D341Med (cell line): ENCODE results near the gene RABEP1.

ENCODE experiments used
- DNase-seq: peaks from one replicate; pipeline ENCODE4 v3.0.0; 2012; ENCODE audit warnings: low spot score

The RABEP1 gene

DNA sequence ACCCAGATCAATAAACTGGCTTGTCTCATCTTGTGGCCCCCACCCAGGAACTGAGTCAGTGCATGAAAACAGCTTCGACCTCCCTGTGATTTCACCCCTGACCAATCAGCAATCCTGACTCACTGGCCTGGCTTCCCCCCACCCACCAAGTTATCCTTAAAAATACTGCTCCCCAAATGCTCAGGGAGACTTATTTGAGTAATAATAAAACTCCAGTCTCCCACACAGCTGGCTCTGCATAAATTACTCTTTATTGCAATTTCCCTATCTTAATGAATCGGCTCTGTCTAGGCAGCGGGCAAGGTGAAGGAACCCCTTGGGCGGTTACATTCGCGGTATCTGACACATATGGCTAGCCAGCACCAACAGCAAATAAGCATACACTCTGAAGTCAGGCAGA, 9.8 kb upstream of the RABEP1 start:
- DNase-seq = no peak

DNA sequence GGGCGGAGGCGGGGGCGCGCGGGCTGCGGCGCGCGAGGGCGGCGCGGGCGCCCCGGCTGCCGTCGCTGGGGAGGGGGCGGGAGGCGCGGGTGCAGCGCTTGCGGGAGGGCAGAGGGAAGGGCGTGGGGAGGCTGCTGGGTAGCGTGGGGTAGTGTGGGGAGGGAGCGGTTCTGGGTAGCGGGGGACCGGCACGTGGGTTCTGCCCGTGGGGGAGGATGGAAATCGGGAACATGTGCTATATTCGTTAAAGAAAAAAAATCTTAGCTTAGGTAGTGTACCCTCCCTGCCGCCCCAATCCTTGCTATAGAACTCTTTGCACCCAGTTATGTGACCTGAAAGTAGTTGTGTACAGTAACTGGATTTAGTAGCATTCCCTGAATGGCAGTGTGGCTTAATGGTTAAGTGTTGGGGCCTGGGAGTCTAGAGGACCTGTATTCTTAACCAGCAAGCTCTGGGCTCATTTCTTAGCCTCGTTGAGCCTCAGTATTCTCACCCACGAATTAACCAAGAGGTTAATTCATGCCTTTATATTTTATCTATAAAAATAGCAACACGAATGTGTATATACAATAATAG, 646 bp downstream of the RABEP1 start:
- no peak for DNase-seq

DNA sequence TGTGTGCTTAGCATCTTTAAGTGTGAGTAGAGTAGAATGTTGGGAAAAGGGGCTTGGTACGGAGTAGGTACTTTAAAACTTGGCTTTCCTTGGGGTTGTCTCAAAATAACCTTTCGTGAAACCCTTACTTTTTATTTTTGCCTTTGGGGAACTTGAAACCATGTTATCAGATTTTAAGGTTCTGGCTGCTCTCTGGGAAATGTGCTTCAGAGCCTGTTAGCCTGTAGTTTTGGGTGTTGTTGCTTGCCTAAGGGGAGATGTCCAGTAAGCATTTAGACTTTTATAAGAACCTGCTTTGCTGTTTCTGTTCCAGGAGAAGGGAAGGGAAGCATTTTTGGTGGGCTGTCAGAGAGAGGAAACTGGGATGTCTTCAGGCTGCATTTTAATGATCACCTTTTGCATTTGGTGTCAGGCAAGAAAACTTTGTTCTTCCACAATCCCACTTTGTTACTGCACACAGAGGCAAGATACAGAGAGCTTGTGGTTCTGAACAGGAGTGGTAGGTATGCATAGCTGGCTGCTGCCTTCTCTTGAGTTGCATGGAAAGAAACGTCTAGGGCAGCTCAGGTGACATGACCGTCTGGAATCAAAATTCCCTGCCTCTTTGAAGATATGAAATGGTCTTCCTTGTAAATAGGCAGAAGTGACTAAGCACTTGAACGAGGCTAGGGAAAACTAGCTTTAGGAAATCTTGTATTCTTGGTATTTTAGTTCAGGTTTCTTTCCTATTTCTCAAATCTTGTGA, 1.7 kb downstream of the RABEP1 start:
- DNase-seq = no peak

DNA sequence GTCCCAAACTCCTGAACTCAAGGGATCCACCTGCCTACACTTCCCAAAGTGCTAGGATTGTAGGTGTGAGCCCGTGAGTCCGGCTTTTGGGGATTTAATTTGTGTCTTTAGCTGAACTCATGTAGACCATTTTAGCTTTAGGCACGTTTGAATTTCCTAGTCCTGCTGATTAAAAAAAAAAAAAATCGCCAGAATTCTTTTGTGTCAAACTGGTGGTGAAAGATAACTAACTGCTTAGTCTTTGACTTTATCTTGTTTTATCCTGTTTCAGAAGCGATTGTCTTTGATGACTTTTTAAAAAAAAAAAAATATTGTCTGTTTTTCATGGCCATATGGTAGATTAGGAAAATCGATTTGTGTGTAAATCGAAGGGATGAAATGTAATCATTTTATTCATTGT, 2.6 kb downstream of the RABEP1 start:
- DNase-seq = no peak

DNA sequence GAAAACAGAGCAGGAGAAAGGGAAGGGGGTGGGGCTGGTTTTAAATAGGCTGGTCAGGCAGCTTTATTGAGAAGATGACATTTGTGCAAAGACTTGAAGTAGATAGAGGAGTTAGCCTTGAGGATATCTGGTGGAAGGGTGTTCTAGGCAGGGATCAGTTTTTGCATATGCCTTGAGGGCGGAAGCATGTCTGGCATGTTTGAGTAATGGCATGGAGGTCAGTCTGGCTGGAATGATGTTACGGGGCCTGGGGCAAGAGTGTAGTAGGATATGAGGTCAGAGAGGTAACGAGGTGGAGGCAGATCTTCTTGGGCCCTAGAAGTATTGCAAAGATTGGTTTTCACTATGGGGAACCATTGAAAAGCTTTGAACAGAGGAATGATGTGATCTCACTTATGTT, 4.8 kb downstream of the RABEP1 start:
- DNase-seq = no peak

DNA sequence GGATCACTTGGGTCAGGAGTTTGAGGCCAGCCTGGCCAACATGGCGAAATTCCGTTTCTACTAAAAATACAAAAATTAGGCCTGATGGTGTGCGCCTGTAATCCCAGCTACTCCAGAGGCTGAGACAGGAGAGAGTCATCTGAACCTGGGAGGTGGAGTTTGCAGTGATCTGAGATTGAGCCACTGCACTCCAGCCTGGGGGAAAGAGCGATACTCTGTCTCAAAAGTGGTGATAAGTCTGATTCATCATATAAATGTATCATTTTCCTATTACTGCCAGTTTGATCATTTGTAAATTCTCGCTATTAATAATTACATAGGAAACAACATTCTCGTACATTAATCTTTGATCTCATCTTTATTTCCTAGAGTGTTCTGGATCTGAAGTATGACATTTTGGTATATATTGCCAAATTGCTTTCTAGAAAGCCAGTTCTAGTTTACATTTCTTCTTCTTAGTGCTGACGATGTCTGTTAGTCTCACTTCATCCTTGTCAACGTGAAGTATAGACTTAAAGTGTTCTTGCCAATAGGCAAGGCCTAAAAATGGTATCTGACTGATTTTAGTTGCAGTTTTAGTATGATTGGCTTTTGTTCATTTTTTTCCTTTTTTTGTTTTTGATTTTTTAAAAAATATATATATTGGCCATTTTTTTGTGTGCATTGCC, 9.7 kb downstream of the RABEP1 start:
- DNase-seq = no peak

DNA sequence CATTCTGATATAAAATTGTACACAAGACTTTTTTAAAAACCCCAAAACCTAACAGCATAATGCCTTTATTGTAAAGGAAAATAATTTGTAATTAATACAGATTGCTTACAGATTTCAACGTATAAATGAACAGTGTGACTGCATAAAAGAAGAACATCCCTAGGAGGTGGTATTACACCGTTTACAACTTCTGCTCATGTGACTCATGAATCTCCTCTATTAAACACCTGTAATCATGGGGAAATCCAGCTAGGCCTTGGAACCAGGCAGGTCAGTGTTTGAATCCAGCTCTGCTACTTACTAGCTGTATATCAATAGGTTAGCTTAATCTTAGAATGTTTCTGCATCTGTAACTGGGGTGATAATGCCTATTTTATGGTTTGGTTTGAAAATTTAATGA, 15.2 kb downstream of the RABEP1 start:
- DNase-seq = no peak

DNA sequence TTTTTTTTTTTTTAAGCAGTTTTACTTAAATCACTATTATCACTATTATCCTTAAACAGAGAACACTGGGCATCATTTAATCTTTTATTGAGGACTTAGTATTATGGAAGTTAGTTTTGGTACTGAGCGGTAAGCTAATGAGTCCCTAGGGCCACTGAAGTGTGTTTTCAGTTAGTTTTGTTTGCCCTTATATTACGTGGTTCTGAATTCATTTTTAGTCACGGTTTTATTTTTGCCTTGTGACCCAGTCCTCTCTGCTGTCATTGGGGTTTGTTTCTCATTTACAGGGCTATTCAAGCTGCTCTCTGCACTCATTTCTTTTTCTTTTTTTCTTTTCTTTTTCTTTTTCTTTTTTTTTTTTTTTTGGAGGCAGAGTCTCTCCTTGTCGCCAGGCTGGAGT, 17.3 kb downstream of the RABEP1 start:
- DNase-seq = no peak

DNA sequence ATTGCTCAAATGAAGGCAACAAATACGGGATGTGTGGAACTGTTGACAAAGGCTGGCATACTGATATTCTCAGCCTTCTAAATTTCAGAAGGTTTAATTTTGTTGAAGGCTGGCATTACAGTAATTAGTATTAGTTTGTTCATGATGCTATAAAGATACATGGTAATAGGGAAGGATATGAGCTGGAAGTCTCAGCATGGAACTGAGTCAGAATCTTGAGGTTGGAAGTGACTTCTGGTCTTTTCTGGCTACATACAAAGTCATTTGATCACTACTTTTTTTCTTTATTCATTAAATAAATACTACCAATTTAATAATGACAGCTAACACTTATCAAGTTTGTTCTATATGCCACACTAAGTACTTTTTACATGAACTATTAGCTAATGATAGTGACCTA, 22.6 kb downstream of the RABEP1 start:
- no peak for DNase-seq

DNA sequence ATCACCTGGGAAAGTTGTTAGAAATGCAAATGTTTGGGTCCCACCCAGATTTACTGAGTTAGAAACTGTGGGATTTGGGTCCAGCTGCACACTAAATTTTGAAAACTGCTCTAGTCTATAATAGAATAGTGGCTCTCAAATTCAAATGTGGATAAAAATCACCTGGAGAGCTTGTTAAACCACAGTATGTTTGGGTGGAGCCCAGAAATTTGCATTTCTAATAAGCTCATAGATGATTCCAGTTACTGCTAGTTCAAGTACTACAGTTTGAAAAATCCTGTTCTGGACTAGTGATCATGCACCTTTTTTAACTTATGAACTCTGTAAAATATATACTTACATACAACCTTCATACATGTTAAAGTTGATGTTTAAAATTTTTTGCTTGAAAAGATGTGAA, 27.8 kb downstream of the RABEP1 start:
- no peak for DNase-seq

DNA sequence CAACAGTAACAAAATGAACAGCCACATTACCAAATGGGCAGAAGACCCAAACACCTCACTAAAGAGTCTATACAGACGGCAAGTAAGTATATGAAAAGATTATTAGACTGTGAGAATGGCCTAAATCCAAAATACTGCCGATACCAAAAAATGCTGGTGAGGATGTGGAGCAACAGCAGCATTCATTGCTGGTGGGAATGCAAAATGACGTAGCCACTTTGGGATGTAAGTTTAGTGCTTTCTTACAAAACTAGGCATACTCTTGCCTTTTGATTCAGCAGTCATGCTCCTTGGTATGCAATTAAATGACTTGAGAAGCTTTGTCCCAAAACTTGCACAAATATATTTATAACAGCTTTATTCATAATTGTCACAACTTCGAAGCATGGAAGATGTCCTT, 43.8 kb downstream of the RABEP1 start:
- DNase-seq = no peak

DNA sequence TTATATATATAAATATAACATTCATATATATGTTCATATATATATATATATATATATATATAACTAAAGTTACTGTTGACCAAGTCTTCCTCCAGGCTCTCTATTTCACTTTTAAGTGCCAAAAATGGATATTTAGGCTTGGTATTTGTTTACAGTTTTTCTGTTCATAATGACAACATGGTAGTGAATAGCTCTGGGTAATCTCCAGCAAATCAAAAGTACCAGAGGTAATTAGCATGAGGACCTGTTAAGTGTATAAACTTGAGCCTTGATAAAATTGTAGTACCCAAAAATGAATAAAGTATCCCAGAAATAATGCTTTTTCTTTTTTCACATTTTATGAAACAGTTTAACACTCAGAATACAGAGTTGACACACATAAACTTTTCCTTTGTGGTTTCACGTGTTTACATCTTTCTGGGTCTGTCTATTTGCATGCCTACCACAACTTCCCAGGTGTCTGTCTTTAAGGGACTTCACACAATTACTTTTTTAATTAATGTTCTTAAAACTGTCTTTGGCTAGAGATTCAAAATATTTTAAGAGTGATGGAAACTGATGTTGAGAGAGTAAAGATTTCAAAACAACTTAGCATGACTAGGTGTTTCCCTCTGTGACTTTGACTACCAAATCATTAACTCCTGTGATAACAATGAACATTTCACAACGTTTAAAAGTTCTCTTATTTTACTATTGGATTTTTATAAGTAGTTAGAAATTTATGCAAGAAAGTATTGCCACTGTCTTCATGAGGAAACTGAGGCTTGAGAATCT, 47.9 kb downstream of the RABEP1 start:
- DNase-seq = no peak

DNA sequence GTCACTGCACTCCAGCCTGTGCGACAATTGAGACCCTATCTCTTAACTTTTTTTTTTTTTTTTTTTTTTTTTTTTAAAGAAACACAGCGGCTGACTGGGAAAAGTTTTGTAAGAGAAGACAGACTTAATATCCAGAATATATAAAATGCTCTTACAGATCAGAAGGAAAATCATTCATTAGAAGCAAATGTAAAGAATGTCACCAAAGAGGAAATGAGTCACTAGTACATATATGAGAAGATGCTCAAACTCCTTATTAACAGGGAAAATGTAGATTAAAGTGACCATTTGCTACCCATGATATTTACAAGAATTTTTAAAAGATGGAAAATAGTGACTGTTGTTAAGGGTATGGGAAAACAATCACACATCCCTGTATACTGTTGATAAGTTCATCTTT, 48.9 kb downstream of the RABEP1 start:
- DNase-seq = no peak

DNA sequence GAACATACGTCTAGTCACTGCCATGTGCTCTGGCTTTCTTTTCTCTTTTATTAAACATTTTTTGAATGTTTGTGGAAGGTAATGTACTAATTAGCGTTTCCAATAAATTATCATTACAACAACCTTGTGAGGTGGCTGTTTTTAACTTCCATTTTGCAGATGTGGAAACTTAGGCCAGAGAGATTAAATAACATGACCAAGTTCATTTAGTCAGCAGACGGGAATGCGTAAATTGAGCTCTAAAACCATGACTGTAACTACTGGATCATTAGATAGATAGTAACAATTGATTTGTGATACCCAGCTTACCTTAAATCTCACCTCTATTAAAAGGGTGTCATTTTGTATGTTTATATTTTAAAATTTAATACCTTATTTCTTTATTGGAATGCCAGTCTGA, 49.4 kb downstream of the RABEP1 start:
- DNase-seq = no peak

DNA sequence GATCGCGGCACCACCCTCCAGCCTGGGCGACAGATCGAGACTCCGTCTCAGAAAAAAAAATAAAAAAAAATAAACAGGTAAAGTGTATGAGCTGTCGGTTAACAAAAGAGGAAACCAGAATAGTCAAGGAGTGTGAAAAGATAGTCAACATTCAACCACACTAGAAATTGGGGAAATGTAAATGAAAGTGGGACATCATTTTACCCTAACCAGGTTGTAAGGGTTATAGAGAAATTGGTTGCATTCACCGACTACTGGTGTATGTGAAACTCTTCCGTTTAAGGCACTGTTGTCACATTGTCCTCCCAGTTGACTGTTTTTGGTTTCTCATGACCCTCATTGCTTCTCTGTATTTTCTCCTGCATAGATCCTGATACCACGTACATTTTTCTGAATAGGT, 62.8 kb downstream of the RABEP1 start:
- DNase-seq = no peak

DNA sequence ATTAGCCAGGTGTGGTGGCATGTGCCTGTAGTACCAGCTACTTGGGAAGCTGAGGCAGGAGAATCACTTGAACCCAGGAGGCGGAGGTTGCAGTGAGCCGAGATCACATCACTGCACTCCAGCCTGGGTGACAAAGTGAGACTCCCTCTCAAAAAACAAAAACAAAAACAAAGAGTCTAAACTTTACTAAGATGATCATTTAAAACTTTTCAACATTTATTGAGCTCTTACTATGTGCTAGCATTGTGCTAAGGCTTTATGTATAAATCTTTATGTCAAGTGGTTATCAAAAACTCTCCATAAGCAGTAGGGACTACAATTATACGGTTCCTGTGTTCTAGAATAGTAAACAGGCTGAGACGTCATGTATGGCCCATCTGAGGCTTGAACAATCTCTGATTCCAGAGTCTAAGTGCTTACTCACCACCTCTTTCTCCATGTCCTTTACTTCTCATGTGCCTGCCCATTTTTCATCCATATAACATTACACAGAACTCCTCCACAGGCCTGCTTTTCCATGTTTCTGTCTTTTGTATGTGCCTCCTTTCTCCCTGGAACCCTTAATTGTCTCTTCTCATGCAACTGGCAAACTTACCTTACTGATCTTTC, 70.7 kb downstream of the RABEP1 start:
- no peak for DNase-seq

DNA sequence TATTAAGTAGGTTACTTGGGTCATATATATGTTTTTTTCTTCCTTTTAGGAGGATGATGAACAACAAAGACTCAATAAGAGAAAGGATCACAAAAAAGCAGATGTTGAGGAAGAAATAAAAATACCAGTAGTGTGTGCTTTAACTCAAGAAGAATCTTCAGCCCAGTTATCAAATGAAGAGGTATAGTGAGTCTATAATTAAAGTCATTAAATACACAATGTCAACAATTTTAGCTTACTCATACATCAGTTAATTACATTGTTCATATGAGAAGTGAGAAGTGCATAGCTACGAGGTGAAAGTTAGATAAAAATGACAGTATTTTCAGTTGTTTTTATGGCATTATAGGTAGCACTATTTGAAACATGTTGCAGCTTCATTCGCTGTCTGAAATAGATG, 72.2 kb downstream of the RABEP1 start:
- no peak for DNase-seq

DNA sequence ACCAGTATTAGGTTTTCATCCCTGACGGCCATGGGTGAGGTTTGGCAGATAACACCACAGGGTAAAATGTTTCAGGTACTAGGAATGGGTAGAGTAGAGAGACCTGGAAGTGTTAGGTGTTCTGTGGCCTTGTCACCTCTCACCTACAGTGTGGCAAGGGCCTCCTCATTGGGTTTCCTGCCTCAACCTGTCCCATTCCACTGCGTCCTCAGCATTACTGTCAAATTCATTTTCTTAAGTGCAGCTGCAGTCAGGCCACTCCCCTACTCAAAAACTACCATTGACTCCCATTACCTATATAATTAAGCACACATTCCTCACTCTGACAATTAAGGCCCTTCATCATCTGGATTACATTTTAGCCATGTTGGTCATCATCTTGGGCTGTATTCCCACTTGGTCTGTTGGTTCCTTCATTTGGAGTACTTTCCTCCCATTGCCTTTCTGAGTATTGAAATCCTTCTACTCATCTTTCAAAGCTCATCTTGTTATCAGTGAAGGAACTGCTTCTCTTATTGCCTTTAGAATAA, 72.9 kb downstream of the RABEP1 start:
- no peak for DNase-seq

DNA sequence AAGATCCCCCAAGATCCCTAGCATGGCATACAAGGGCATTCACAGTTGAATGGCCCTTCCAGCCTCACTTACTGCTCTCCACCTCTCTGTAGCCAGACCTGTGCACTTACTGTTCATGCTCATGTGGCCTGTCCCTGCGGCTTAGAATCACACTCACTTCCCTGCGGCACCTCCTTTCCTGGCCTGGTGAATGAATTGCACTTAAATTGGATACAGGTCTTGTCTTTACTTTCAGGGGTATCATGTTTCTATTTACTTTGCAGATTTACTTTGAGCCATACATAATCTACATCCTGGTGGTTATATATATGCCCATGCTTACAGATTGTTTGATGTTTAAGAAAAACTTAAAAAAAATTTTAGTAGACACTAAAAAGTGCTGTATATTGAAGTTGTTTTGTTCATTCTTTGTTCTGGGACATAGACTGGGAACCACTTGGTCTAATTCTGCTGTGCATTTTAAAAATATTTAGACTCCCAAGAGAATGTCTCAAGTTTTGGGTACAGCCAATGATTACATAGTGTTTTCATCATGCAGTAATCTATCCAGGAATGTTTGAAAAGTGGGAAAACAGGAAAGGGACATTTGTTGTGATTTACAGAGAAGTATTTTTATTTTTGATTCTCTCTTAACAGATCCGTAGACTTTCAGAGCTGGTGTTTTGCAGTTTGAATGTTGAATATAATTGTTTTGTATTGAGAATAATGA, 73.5 kb downstream of the RABEP1 start:
- DNase-seq = no peak

DNA sequence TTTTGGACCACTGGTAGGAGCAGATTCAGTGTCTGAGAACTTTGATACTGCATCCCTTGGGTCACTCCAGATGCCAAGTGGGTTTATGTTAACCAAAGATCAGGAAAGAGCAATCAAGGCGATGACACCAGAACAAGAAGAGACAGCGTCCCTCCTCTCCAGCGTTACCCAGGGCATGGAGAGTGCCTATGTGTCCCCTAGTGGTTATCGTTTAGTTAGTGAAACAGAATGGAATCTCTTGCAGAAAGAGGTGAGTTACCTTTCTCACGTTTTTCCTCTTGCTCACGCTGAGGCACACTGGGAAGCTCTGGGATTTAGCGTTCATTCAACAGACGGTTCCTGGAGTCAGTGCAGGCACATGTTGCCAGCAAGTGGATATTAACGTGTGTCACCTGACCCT, 79.3 kb downstream of the RABEP1 start:
- DNase-seq = no peak

DNA sequence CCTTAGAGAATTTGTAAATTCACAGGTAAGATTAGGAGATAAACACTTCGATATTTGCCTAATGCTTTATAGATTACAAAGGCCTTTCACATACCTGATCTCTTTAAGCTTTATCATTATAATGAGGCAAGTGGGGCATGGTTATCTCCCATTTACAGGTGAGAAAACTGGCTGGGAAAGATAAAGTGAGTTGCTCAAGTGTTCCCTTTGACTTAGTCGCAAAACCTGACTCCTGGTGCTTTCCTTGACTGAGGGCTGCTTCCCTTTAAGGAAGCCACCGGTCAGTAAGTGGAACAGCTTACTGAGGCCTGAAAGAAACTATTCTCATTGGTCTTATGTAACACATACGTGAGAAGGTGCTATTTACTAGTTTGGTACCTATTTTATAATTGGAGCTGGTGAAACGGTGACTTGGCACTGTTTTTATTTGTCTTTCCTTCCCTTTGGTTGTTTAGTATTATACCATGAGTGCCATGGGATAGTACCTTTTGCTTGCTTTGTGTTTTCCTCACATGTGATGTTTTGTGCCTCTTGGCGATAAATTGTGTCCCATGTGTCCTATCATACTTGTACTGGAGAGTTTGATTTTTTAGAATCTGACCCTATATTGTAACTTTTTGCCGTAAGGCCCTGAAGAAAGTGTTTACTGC, 80.2 kb downstream of the RABEP1 start:
- DNase-seq = no peak
